Measurements from ENCODE around the gene STYXL2. TPM values are rescaled to one million over a fixed set of nuclear protein-coding genes. Genes with fewer than 3 reads are reported as not detected.

The STYXL2 gene
- total and polyA plus RNA-seq, 9 donors, result 0.08 to 0.30 (median 0.15) TPM; not detected in 2

GRCh38 chr1:167109125-167109524, 15.2 kb downstream of the STYXL2 start:
- Histone ChIP-seq H3K9me3 (peaks cover 0 to 4% of the 10 kb centered on the region in 2 donors), H3K27ac (no peak overlapping the region), H3K36me3 (no peaks in the 10 kb centered on the region), H3K27me3 (no peaks in the 10 kb centered on the region), H3K4me3 (no peak overlapping the region), H3K4me1 (ENCODE audit: insufficient read depth) (no peaks in the 10 kb centered on the region)
- WGBS, 3 donors, result 75 to 87% (median 82%) methylated on average over 2 of the region's 2 CpGs
- no peak for DNase-seq
- TF ChIP-seq EP300 (IDR thresholded peaks at IDR 0.05) (no peak), CTCF (IDR thresholded peaks at IDR 0.05) (no peak), POLR2A (IDR thresholded peaks at IDR 0.05) (no peak)
- intact Hi-C loops (cut with DNase I), result no loop called here

DNA sequence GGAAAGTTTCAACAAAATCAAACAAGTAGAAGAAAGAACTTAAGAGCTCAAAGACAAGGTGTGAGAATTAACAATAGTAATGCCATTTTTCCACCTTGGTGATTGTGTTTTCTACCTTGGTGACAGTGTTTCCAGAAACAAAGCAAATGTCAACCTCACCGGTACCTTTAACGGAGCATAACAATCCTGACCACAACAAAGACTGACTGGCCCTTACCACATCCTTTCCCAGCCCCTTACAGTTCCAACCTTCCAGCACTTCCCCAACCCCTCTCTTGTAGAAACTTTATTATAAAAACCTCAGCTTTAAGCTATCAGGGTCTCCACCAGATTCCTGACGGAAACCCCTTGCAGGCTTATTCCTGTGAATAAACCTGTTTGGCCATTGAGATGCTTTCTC, 16.7 kb downstream of the STYXL2 start:
- Histone ChIP-seq H3K27ac (no peak overlapping the region), H3K4me1 (ENCODE audit: insufficient read depth) (no peaks in the 10 kb centered on the region), H3K36me3 (no peaks in the 10 kb centered on the region), H3K4me3 (no peak overlapping the region), H3K9me3 (peaks cover 0 to 4% of the 10 kb centered on the region in 2 donors), H3K27me3 (no peaks in the 10 kb centered on the region)
- 92 to 96% (median 94%) methylated on average over 3 of the region's 3 CpGs for WGBS, 3 donors
- DNase-seq, result no peak
- intact Hi-C loops (cut with DNase I), result no loop called here
- no peak for TF ChIP-seq CTCF (IDR thresholded peaks at IDR 0.05)
- TF ChIP-seq EP300 (IDR thresholded peaks at IDR 0.05), result no peak
- TF ChIP-seq POLR2A (IDR thresholded peaks at IDR 0.05), result no peak

DNA sequence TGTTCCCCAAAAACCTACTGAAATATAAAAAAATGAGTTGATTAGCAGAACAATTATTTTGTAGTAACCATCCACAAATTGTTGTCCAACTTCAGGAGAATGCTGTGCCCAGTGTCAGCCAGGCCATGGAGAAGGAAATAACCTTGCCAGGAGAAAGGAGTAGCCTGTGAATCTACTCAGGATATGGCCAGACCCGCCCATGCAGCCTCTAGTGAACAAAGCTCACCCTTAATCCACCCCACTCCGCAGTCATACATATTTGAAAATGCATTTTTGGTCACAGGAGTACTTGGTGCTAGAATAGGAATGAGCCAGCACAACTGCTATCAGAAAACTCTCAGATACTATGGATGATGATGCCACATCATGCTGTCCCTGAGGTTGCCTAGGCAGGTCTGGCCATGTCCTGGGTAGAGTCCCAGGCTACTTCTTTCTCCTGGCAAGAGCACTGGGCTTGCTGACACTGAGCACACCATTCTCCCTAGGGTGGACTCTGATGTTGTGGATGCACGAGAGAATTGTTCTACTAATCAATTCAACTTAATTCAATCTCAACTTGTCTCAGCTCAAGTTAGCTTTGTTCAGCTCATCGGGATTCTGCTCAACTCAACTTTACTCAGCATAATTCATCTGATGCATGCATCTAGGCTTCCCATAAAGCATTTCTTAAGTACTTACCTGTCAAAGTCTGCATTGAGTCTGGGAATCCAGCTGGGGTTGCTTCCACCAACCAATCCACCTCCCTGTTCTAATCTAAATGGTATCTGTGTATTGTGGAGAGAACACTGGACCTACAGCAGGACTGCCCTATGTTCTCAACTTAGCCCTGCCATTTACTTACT, 18.2 kb downstream of the STYXL2 start:
- Histone ChIP-seq H3K4me3 (no peak overlapping the region), H3K4me1 (ENCODE audit: insufficient read depth) (no peaks in the 10 kb centered on the region), H3K27me3 (no peaks in the 10 kb centered on the region), H3K27ac (no peak overlapping the region), H3K36me3 (no peaks in the 10 kb centered on the region), H3K9me3 (peaks cover 0 to 4% of the 10 kb centered on the region in 2 donors)
- DNase-seq, result no peak
- 79 to 88% (median 88%) methylated on average over 4 of the region's 4 CpGs for WGBS, 3 donors
- intact Hi-C loops (cut with DNase I), result no loop called here
- TF ChIP-seq POLR2A (IDR thresholded peaks at IDR 0.05) (no peak), CTCF (IDR thresholded peaks at IDR 0.05) (no peak), EP300 (IDR thresholded peaks at IDR 0.05) (no peak)

GRCh38 chr1:167114725-167115124, 20.9 kb downstream of the STYXL2 start:
- Histone ChIP-seq H3K36me3 (no peaks in the 10 kb centered on the region), H3K27ac (no peak overlapping the region), H3K27me3 (no peaks in the 10 kb centered on the region), H3K4me1 (ENCODE audit: insufficient read depth) (no peaks in the 10 kb centered on the region), H3K4me3 (no peak overlapping the region), H3K9me3 (peaks cover 0 to 3% of the 10 kb centered on the region in 2 donors)
- no peak for DNase-seq
- intact Hi-C loops (cut with DNase I), result no loop called here
- TF ChIP-seq EP300 (IDR thresholded peaks at IDR 0.05), result no peak

DNA sequence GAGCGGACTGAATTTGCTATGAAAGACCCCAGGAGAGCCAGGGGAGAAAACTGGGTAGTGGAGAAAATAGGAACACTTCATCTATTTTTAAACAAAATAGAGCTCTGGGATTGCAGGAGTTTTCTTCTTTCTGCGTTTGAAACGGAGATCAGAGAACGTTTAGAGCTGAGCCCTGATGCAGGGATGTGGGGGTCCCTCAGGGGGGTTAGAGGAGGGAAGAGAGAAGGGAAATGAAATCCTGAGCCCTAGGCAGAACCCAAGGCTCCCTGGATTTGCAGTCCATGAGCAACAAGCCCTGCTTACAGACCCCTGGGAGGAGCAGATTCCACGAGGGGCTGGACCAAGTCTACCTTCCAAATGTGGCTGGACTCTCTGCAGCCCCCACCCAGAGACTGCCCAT, 21.8 kb downstream of the STYXL2 start:
- H3K27ac ChIP-seq, result no peak overlapping the region
- DNase-seq, result no peak
- no peaks in the 10 kb centered on the region for H3K9me3 ChIP-seq
- H3K27me3 ChIP-seq, result no peaks in the 10 kb centered on the region
- 18 to 31% (median 26%) methylated on average over 5 of the region's 5 CpGs for WGBS, 3 donors
- no peaks in the 10 kb centered on the region for H3K4me1 ChIP-seq (ENCODE audit: insufficient read depth)
- H3K4me3 ChIP-seq, result no peak overlapping the region
- intact Hi-C loops (cut with DNase I), result no loop called here
- TF ChIP-seq POLR2A (IDR thresholded peaks at IDR 0.05) (no peak), CTCF (IDR thresholded peaks at IDR 0.05) (no peak), EP300 (IDR thresholded peaks at IDR 0.05) (no peak)
- H3K36me3 ChIP-seq, result no peaks in the 10 kb centered on the region
